ENCODE results near the gene TBC1D10A.

TBC1D10A gene

DNA sequence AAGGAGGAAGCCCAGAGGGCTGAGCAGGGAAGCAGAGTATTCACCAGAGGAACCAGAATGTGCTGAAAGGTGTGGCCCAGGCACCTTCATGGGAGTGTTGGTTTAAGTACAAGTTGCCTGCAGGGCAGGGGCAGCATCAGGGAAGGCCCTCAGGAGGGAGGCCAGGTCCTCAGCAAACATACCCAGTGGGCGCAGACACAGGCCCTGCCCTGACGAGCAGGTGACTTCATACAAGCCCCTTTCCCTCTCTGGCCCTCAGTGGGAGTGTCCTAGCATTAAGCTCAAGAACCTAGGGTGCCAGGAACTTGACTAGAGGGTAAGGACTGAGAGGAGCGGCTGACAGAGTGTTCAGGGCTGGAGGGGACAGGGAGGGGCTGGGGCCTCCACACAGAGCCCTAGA is 29.9 kb downstream of the TBC1D10A start:
- H3K4me1 Mint-ChIP-seq = peaks cover 71% of the 10 kb centered on the region
- H3K9me3 Mint-ChIP-seq = no peaks in the 10 kb centered on the region
- H3K36me3 Mint-ChIP-seq = peaks cover 70% of the 10 kb centered on the region
- no peaks in the 10 kb centered on the region for H3K27me3 Mint-ChIP-seq
- CTCF ChIA-PET = no interaction called here
- DNase-seq = no peak
- H3K4me3 Mint-ChIP-seq = no peak overlapping the region
- H3K27ac Mint-ChIP-seq = peak overlapping the region; percentile 97

DNA sequence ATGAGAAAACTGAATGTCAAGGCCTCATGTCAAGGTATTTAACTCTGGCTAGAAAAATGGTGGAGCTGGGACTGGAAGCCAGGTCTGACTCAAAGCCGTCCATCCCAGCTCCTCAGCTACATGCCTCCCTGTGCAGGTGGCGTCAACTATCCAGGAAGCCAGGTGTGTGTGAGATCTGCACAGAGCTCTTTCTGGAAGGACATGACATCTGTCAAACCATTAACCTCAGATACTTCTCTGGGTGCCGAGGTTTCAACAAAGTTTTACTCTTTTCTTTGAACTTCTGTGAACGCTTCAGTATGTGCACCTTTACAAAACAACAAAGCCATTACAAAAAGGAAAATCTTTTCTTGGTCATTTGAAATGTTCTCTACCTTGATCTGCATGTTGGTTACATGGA is 30.4 kb downstream of the TBC1D10A start:
- Mint-ChIP-seq H3K9me3 (no peaks in the 10 kb centered on the region), H3K4me3 (no peak overlapping the region), H3K36me3 (peaks cover 65% of the 10 kb centered on the region), H3K27ac (peak overlapping the region; percentile 97), H3K27me3 (no peaks in the 10 kb centered on the region), H3K4me1 (peaks cover 71% of the 10 kb centered on the region)
- no peak for DNase-seq
- CTCF ChIA-PET = interaction anchor here (1.2 kb wide), 1 partner anchor 101 kb away, joined by 3 read pairs; the partner anchor contains the start of gene SEC14L2

DNA sequence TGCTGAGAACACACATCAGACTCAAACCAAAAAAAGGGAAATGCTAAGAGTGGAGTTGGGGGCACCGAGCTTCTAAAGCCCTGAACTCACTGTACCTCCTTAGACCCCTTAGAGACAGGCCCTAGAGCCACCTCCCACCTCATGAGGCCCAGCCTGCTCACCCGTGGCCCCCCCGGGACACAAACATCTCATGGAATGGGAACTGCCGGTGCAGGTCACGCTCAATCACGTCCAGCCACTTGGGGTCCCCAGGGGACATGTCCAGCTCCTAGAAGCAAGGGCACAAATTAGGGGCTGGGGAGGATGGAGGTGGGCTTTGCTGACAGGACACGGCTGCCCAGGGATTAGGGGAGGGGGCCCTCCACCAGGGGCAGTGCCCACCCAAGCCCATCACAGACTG is 31.2 kb downstream of the TBC1D10A start:
- DNase-seq = no peak
- Mint-ChIP-seq H3K9me3 (no peaks in the 10 kb centered on the region), H3K27ac (peak overlapping the region; percentile 97), H3K27me3 (no peaks in the 10 kb centered on the region), H3K4me3 (no peak overlapping the region), H3K4me1 (peaks cover 71% of the 10 kb centered on the region), H3K36me3 (peaks cover 59% of the 10 kb centered on the region)
- CTCF ChIA-PET = interaction anchor here (1.2 kb wide), 1 partner anchor 102 kb away, joined by 3 read pairs; the partner anchor contains the start of gene SEC14L2

DNA sequence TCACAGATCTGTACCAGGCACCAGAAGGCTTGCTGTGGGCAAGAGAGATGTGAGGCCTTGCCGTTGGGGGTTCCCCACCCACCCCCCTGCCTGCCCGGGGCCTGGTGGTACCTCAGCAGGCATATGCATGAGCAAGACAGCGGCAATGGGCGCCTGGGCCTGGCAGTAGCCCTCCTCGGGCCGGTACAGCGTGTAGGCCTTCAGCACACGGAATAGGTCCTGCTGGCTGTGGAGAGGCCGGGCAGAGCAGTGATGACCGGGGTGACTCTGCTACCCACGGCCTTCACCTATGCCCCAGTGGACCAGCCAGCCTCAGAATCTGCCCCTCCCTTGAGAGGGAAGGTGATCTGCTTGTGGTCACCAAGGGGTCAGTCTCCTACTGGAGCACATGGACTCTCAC is 31.9 kb downstream of the TBC1D10A start:
- Mint-ChIP-seq H3K4me1 (peaks cover 72% of the 10 kb centered on the region), H3K27ac (no peak overlapping the region), H3K36me3 (peaks cover 56% of the 10 kb centered on the region), H3K27me3 (no peaks in the 10 kb centered on the region), H3K4me3 (no peak overlapping the region), H3K9me3 (no peaks in the 10 kb centered on the region)
- CTCF ChIA-PET = no interaction called here
- DNase-seq = no peak

DNA sequence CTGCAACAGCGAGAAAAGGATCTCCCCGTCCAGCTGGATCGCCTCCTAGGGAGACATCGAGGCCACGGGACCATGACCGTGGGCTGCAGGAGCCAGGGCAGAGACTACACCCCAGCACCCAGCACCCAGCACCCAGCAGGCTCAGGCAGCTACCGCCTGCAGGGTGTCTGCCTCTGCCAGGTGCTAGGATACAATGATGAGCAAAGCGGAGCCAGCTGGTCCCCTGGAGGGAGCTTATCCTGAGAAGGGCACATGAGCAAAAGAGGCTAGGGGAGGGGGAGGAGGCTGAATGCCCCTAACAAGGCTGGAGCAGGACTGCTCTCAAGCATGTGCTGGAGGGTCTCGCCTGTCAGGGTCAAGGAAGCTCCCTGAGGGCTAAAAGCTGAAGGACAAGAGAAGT is 32.7 kb downstream of the TBC1D10A start:
- Mint-ChIP-seq H3K4me1 (peaks cover 70% of the 10 kb centered on the region), H3K36me3 (peaks cover 52% of the 10 kb centered on the region), H3K27ac (peak overlapping the region; percentile 77), H3K4me3 (no peak overlapping the region), H3K9me3 (no peaks in the 10 kb centered on the region), H3K27me3 (no peaks in the 10 kb centered on the region)
- no peak for DNase-seq
- CTCF ChIA-PET = interaction anchor here (8.7 kb wide), 1 partner anchor 12 kb away, joined by 57 read pairs; no protein-coding TSS in a partner anchor

GRCh38 chr22:30293026-30293425 is 33.7 kb downstream of the TBC1D10A start:
- H3K4me1 Mint-ChIP-seq = peaks cover 70% of the 10 kb centered on the region
- H3K4me3 Mint-ChIP-seq = no peak overlapping the region
- H3K27me3 Mint-ChIP-seq = no peaks in the 10 kb centered on the region
- CTCF ChIA-PET = interaction anchor here (8.7 kb wide), 1 partner anchor 13 kb away, joined by 57 read pairs; no protein-coding TSS in a partner anchor
- no peak for DNase-seq
- H3K9me3 Mint-ChIP-seq = no peaks in the 10 kb centered on the region
- H3K27ac Mint-ChIP-seq = no peak overlapping the region
- H3K36me3 Mint-ChIP-seq = peaks cover 43% of the 10 kb centered on the region

DNA sequence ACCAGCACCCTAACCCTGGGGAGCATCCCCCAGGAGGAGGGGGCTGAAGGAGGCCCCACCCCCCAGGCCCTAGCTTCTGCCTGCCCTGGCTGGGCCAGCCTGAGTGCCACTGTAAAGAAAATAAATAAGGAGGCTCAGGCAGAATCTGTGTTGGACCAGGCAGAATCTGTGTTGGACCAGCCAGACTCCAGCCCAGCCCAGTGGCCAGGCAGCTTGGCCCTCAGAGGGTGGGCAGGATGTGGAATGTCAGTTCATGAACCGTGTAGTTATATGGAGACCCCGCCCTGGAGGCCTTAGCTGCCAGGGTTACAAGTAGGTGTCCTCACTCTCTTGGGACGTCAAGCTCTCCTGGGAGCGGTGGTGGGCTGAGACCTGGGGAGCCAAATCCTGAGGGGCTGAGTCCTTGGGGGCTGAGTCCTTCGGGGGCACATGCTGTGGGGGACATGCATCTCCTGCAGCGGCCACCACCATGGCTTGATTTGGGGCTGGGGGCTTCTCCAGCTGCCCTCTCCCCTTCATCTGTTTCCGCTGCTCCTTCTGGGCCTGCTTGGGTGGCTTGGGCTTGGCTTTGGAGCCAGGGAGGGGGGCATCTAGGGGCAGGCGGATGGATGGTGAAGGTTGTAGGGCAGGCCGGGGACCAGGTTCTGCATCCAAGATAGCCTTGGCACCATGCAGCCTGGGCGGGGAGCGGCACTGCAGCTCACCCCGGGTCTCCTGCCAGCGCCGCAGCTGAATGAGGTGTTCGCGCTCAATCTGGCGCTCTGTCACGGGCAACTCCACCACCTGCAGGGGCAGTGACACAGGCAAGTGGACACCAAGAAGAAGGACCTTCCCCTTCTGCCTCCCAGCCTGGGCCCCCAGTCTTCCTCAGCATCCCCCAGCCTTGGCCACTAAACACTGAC is 34.4 kb downstream of the TBC1D10A start:
- no peak overlapping the region for H3K4me3 Mint-ChIP-seq
- H3K4me1 Mint-ChIP-seq = peaks cover 70% of the 10 kb centered on the region
- H3K27ac Mint-ChIP-seq = no peak overlapping the region

DNA sequence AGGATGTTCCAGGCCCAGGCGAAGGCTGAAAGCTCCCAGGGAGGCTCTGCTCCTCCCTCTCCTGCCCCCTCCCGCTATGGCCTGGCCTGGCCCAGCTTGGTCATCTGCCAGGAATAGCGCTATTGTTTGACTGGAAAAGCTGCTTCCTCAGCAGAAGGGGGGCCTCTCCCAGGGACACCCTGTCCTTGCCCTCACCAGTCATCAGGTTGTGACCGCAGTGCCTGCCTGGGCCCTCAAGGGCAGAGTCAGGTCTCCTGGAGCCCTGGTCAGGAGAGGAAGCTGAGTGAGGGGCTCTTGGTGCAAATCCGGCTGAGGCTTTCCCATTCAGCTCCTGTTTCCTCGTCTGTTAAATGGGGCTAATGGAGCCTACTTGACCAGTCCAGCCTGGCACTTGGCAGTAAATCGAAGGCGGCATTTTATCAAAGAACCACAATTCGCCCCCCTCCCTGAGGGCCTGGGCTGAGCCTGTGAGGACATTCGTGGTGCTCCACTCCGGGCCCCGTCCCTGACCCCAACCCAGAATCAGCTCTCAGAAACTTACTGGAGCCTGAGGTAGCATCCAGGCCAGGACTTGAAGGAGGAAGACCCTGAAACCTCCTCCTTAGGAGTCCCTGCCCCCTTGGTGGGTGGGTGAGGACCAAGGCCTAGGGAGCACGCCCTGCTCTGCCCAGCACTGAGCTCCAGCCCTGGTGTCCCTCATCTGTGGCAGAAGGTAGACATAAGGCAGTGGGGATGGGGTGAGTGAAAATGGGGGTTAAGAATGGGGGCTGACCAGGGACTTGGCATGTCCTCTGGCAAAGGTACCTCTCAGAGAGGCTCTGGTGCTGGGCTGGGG is 35.5 kb downstream of the TBC1D10A start:
- peaks cover 29% of the 10 kb centered on the region for H3K36me3 Mint-ChIP-seq
- no peak for DNase-seq
- CTCF ChIA-PET = interaction anchor here (0.9 to 8.7 kb wide), 6 partner anchors 14 to 97 kb away, joined by 3 to 252 read pairs (median 58); partner anchors contain the start of genes RNF215 and TBC1D10A
- no peaks in the 10 kb centered on the region for H3K9me3 Mint-ChIP-seq
- no peak overlapping the region for H3K4me3 Mint-ChIP-seq
- no peaks in the 10 kb centered on the region for H3K27me3 Mint-ChIP-seq
- peak overlapping the region; percentile 87 for H3K27ac Mint-ChIP-seq
- H3K4me1 Mint-ChIP-seq = peaks cover 70% of the 10 kb centered on the region

More for the DNA sequence above, 34.4 kb downstream of the TBC1D10A start:
- Mint-ChIP-seq H3K27me3 (no peaks in the 10 kb centered on the region), H3K36me3 (peaks cover 36% of the 10 kb centered on the region), H3K9me3 (no peaks in the 10 kb centered on the region)
- CTCF ChIA-PET = interaction anchor here (6.7 to 8.7 kb wide), 3 partner anchors 13 to 96 kb away, joined by 57 to 252 read pairs (median 62); partner anchors contain the start of genes RNF215 and TBC1D10A
- no peak for DNase-seq

DNA sequence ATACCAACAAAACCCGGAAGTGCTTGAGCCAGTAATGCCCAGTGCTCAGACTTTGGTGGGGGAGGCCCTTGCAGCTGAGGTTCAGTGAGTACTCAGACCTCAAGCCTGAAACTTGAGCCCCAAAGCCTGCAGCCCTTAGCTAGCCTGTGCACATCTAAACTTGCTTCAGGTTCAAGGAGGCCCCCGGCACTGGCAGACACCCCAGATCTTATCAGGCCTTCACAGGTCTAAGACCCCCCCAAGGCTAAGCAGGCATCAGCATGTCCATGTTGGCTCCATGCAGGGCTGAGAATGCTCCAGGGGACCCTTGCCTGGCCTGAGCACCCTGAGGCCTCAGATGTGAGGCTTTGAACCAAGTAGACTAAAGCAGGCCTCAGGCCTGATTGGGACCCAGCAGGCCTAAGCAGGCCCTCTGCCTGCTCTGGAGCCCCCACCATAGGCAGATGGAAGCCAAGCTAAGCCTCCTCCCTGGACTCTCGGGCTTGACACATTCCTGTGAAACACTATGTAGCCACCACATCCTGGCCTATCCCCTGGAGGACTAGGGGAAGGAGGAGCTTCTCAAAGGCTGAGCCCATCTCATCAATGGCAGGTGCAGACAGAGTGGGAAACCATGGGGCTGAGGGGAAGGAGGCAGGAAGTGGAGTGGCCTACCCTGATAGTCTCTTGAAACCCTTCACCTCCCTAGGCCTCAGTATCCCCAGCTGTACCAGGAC is 36.2 kb downstream of the TBC1D10A start:
- H3K4me1 Mint-ChIP-seq = peaks cover 65% of the 10 kb centered on the region
- CTCF ChIA-PET = interaction anchor here (0.9 to 8.7 kb wide), 10 partner anchors 11 to 184 kb away, joined by 3 to 252 read pairs (median 31); partner anchors contain the start of genes RNF215 and TBC1D10A
- peak; percentile 38 for DNase-seq
- peak overlapping the region; percentile 81 for H3K4me3 Mint-ChIP-seq
- peak overlapping the region; percentile 87 for H3K27ac Mint-ChIP-seq
- H3K9me3 Mint-ChIP-seq = no peaks in the 10 kb centered on the region
- H3K27me3 Mint-ChIP-seq = no peaks in the 10 kb centered on the region
- H3K36me3 Mint-ChIP-seq = peaks cover 25% of the 10 kb centered on the region

- CTCF ChIA-PET = interaction anchor here (1.0 to 8.7 kb wide), 10 partner anchors 12 to 184 kb away, joined by 3 to 252 read pairs (median 33); partner anchors contain the start of genes RNF215 and TBC1D10A
- no peaks in the 10 kb centered on the region for H3K9me3 Mint-ChIP-seq
- no peak for DNase-seq
- H3K27ac Mint-ChIP-seq = peak overlapping the region; percentile 87
- H3K27me3 Mint-ChIP-seq = no peaks in the 10 kb centered on the region
- peak overlapping the region; percentile 81 for H3K4me3 Mint-ChIP-seq
- peaks cover 26% of the 10 kb centered on the region for H3K36me3 Mint-ChIP-seq
- H3K4me1 Mint-ChIP-seq = peaks cover 67% of the 10 kb centered on the region
Measured at GRCh38 chr22:30289980-30290313, 36.8 kb downstream of the TBC1D10A start.

DNA sequence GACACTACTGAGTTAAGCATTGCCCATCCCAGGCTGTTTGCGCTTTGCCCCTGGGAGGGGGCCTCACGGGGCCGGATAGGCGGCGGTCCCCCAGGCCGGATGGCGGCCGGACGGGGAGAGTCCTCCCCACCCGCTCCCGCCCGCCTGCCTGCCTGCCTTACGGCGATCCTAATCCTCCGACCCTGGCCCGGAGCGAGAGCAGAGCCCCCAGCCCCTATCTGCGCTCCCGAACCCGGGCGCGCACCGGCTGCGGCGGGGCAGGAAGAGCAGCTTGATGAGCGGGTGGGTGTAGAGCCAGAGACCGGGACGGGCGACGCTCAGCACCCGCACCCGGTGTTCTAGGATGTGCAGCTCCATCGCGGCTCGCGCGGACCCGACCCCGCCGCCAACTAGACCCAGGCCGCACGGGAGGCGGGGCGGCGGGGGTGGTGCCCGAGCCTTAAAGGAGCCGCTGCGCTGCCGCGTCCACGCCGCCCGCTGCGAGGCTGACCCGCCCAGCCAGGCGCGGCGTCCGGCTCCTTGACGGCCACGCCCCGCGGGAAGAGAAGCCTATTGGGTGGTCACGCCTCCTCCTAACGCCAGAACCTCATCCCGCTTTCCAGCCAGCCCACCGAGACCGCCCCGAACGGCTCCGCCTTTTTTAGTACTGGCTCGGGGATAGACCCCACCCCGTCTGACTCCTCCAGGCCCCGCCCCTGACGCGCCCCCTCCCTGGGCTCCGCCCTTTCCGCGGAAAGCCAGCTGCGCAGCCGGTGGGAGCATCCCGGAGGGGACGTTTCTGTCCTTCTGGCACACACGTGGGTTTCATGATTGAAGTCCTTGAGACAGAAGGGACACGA is 37.4 kb downstream of the TBC1D10A start, which contains the start of gene CASTOR1:
TSS of gene CASTOR1 (minus strand) at position 365 of the 839 bp plus-strand sequence. CDS start at position 357, 8 bp downstream.
- Mint-ChIP-seq H3K9me3 (no peaks in the 10 kb centered on the region), H3K4me3 (peak within 1 kb of the TSS; percentile 81), H3K27ac (peak within 1 kb of the TSS; percentile 87), H3K27me3 (no peaks in the 10 kb centered on the region), H3K36me3 (peaks cover 29% of the 10 kb centered on the region), H3K4me1 (peaks cover 72% of the 10 kb centered on the region)
- CTCF ChIA-PET = interaction anchor here (0.6 to 8.7 kb wide), 18 partner anchors 11 to 183 kb away, joined by 3 to 252 read pairs (median 11); partner anchors contain the start of genes RNF215 and TBC1D10A
- DNase-seq = peak; percentile 96

- Mint-ChIP-seq H3K4me3 (peak overlapping the region; percentile 81), H3K27ac (peak overlapping the region; percentile 80), H3K4me1 (peaks cover 76% of the 10 kb centered on the region), H3K36me3 (peaks cover 24% of the 10 kb centered on the region), H3K9me3 (no peaks in the 10 kb centered on the region), H3K27me3 (no peaks in the 10 kb centered on the region)
- no peak for DNase-seq
- CTCF ChIA-PET = interaction anchor here (0.6 to 8.7 kb wide), 42 partner anchors 11 to 652 kb away, joined by 3 to 252 read pairs (median 5); partner anchors contain the start of genes CCDC157, RNF215, SEC14L2 and SF3A1
Measured at GRCh38 chr22:30288419-30289140, 38.2 kb downstream of the TBC1D10A start.
